GM12878 (cell line): ENCODE results near the gene SLC7A10. TPM values are rescaled to one million over a fixed set of nuclear protein-coding genes. Genes with fewer than 3 reads are reported as not detected.

Experiments used
- ATAC-seq: fragments of 200-7000 bp; cut with Tn5 transposase; 3 replicates; pipeline ENCODE4 v1.9.1; 2020; ENCODE audit warnings: mild to moderate bottlenecking, moderate library complexity
- BruUV-seq: library from RNA; stranded (reverse); fragments of 400-500 nt; replicated peaks from 2 replicates; lab custom pipeline; 2021; lab: Mats Ljungman, UMichigan
- CTCF ChIA-PET: fragments of 300-600 bp; sonication (Branson Sonifier 250); formaldehyde crosslinking; extraction: SDS; loops from one replicate; lab custom pipeline; 2021; ENCODE audit warnings: inconsistent platforms; lab: Yijun Ruan, JAX
- POLR2A ChIA-PET: fragments of 350-600 bp; formaldehyde crosslinking; extraction: SDS; loops from one replicate; lab custom pipeline; 2021; ENCODE audit warnings: inconsistent platforms; lab: Charles Lee
- RAD21 ChIA-PET: fragments of 300-600 bp; sonication (Branson Sonifier 250); formaldehyde crosslinking; loops from one replicate; lab custom pipeline; 2023; ENCODE audit warnings: antibody characterized with exemption; ENCODE audit not compliant: unreplicated experiment; lab: Charles Lee
- SMC1A ChIA-PET: fragments of 300-600 bp; sonication (Branson Sonifier 250); formaldehyde crosslinking; loops from one replicate; lab custom pipeline; 2023; ENCODE audit not compliant: unreplicated experiment, uncharacterized antibody; lab: Charles Lee
- DNase-seq: peaks from one replicate; pipeline ENCODE4 v3.0.0-alpha.2; 2011; ENCODE audit warnings: low read depth, low spot score
- FAIRE-seq: peaks from 3 replicates; lab custom pipeline; 2011; peaks lifted over from hg19 to GRCh38; lab: Jason Lieb, UNC
- H2AFZ ChIP-seq: 2 replicates; pipeline ENCODE4 v1.6.0; 2011; ENCODE audit warnings: low read depth, low read length, control low read depth; ENCODE audit not compliant: control insufficient read depth
- H3K27ac ChIP-seq: 2 replicates; pipeline ENCODE4 v1.5.1; 2011; ENCODE audit warnings: control low read depth; ENCODE audit not compliant: control insufficient read depth, insufficient read depth
- H3K27me3 ChIP-seq, 2 experiments: replicated peaks in 1 of 2; 2 replicates each; pipeline versions ENCODE4 v1.6.0 to v1.6.1; 2011; ENCODE audit warnings: low read length in 1 of 2; ENCODE audit not compliant: control insufficient read depth in 2 of 2, insufficient read depth in 2 of 2
- H3K36me3 ChIP-seq, 2 experiments: 2 replicates each; pipeline ENCODE4 v1.5.1; 2011; ENCODE audit warnings: low read length in 1 of 2; ENCODE audit not compliant: control insufficient read depth in 2 of 2, insufficient read depth in 2 of 2
- H3K4me1 ChIP-seq: 2 replicates; pipeline ENCODE4 v1.6.1; 2011; ENCODE audit warnings: mild to moderate bottlenecking, low read length, moderate library complexity, mixed read lengths; ENCODE audit not compliant: control insufficient read depth, insufficient read depth
- H3K4me2 ChIP-seq: 2 replicates; pipeline ENCODE4 v1.6.0; 2011; ENCODE audit warnings: control low read depth; ENCODE audit not compliant: control insufficient read depth, insufficient read depth
- H3K4me3 ChIP-seq: fragments of 200-600 bp; sonication (generic); 2 replicates; pipeline ENCODE4 v1.5.1; 2016
- H3K79me2 ChIP-seq: 2 replicates; pipeline ENCODE4 v1.6.0; 2011; ENCODE audit warnings: low read length; ENCODE audit not compliant: control insufficient read depth, insufficient read depth
- H3K9ac ChIP-seq: 2 replicates; pipeline ENCODE4 v1.8.0; 2011; ENCODE audit warnings: low read length, control low read depth, mixed read lengths; ENCODE audit not compliant: control insufficient read depth, insufficient read depth
- H3K9me3 ChIP-seq: replicated peaks from 3 replicates; pipeline ENCODE4 v1.5.1; 2011; ENCODE audit warnings: mild to moderate bottlenecking, low read length; ENCODE audit not compliant: control insufficient read depth, insufficient read depth
- H4K20me1 ChIP-seq: 2 replicates; pipeline ENCODE4 v1.6.0; 2011; ENCODE audit not compliant: control insufficient read depth, insufficient read depth
- BMI1 ChIP-seq: fragments of 450-650 bp; IDR thresholded peaks from 2 replicates; pipeline ENCODE4 v1.6.1; 2016; ENCODE audit warnings: mild to moderate bottlenecking, moderate library complexity, borderline replicate concordance
- E2F8 ChIP-seq: fragments of 450-650 bp; IDR thresholded peaks from 2 replicates; pipeline ENCODE4 v1.6.1; 2018; ENCODE audit warnings: mild to moderate bottlenecking, low read depth, moderate library complexity; ENCODE audit not compliant: partially characterized antibody
- JUNB ChIP-seq: IDR thresholded peaks from 2 replicates; pipeline ENCODE4 v1.6.1; 2016; ENCODE audit warnings: antibody characterized with exemption, mild to moderate bottlenecking
- MXI1 ChIP-seq: fragments of 150-350 bp; IDR thresholded peaks from 2 replicates; pipeline ENCODE4 v1.6.1; 2011; ENCODE audit warnings: low read depth, mild to moderate bottlenecking, inconsistent platforms, low read length, improper control_type of control experiment
- NR2F1 ChIP-seq: fragments of 450-650 bp; conservative IDR thresholded peaks from 2 replicates; pipeline ENCODE4 v1.6.1; 2017; ENCODE audit warnings: mild to moderate bottlenecking
- RAD51 ChIP-seq: fragments of 450-650 bp; IDR thresholded peaks from 2 replicates; pipeline ENCODE4 v1.6.1; 2016; ENCODE audit warnings: moderate library complexity, mild to moderate bottlenecking, inconsistent platforms
- SIX5 ChIP-seq: IDR thresholded peaks from 2 replicates; pipeline ENCODE4 v1.6.1; 2011; ENCODE audit warnings: mild to moderate bottlenecking, low read depth, low read length, moderate library complexity; ENCODE audit not compliant: severe bottlenecking
- SKIL ChIP-seq: fragments of 450-650 bp; IDR thresholded peaks from 2 replicates; pipeline ENCODE4 v1.6.1; 2017; ENCODE audit warnings: mild to moderate bottlenecking, low read depth, inconsistent platforms; ENCODE audit not compliant: poor library complexity, severe bottlenecking
- SREBF2 ChIP-seq: IDR thresholded peaks from 2 replicates; pipeline ENCODE4 v1.6.1; 2012; ENCODE audit warnings: mild to moderate bottlenecking, low read length
- SUPT20H ChIP-seq: IDR thresholded peaks from 2 replicates; pipeline ENCODE4 v1.6.1; 2011; ENCODE audit warnings: low read depth, mild to moderate bottlenecking, low read length, moderate library complexity, borderline replicate concordance; ENCODE audit not compliant: control insufficient read depth
- SUZ12 ChIP-seq: fragments of 200-600 bp; sonication (generic); IDR thresholded peaks from one replicate; pipeline ENCODE4 v1.6.1; 2018; ENCODE audit warnings: antibody characterized with exemption, mild to moderate bottlenecking; ENCODE audit not compliant: unreplicated experiment
- ZNF217 ChIP-seq: fragments of 450-650 bp; IDR thresholded peaks from 2 replicates; pipeline ENCODE4 v1.6.1; 2017; ENCODE audit warnings: antibody characterized with exemption, mild to moderate bottlenecking
- WGBS: methylation state at CpG from one replicate; pipeline ENCODE4 v1.1.6; 2016; ENCODE audit warnings: low lambda C conversion rate; ENCODE audit not compliant: insufficient replicate concordance, insufficient coverage; ENCODE audit errors: missing lambda C conversion rate; 5-methylcytosine and 5-hydroxymethylcytosine counted together
- in situ Hi-C: fragments of 300-500 bp; cut with MboI; formaldehyde crosslinking; loops from 9 replicates; pipeline ENCODE4 v1.14.3; 2018; ENCODE audit warnings: mixed read lengths
- intact Hi-C: fragments of 100-400 bp; cut with micrococcal nuclease; formaldehyde crosslinking; loops from one replicate; pipeline ENCODE4 v1.14.2; 2022; ENCODE audit not compliant: unreplicated experiment
- polyA plus RNA-seq, 11 experiments: library from polyadenylated mRNA; depleted of rRNA in 4 of 11; unstranded in 6 of 11; stranded (reverse) in 5 of 11; fragments of >200 nt; fragmentation: Nextera tagmentation in 4 of 11; fragmentation: Illumina TruSeq in 1 of 11; extraction: Ambion mirVana in 4 of 11; extraction: Trizol in 1 of 11; gene quantifications; 1 replicate in 1 of 11; 2 replicates in 10 of 11; pipeline versions ENCODE4 v1.2.1 to v1.2.3, GENCODE V29; 2011 to 2016; ENCODE audit warnings: inconsistent platforms in 2 of 11, missing spikeins in 2 of 11, low read depth in 1 of 11
- total RNA-seq, 4 experiments: library from RNA; depleted of rRNA in 3 of 4; stranded (reverse); fragments of >200 nt in 3 of 4; fragmentation: Illumina TruSeq in 1 of 4; extraction: Trizol in 1 of 4; gene quantifications; 2 replicates each; pipeline versions ENCODE4 v1.2.1 to v1.2.3, GENCODE V29; 2013 to 2021
- TF ChIP-seq, protein P1 (sequence below): IDR thresholded peaks from 2 replicates; pipeline ENCODE4 v1.6.1; 2011; ENCODE audit warnings: borderline replicate concordance, low read depth, mild to moderate bottlenecking, moderate library complexity, mixed read lengths, low read length; ENCODE audit not compliant: insufficient read depth; ENCODE audit errors: extremely low read length

Gene SLC7A10
- total and polyA plus RNA-seq, 10 of the 15 experiments (the other 5 are each of a cell fraction or from before 2014, with no cell fraction given), result not detected

- no peak for TF ChIP-seq SUZ12
- TF ChIP-seq SUPT20H, result no peak
- TF ChIP-seq JUNB, result no peak
- no peak for TF ChIP-seq RAD51
- no peak for TF ChIP-seq MXI1
Measured at GRCh38 chr19:33205110-33205509, 20.5 kb downstream of the SLC7A10 start (continued).

GRCh38 chr19:33204136-33204973 is 21.3 kb downstream of the SLC7A10 start:
- Histone ChIP-seq H3K9ac (no peak overlapping the region), H3K27me3 (no peaks in the 10 kb centered on the region), H2AFZ (no peak overlapping the region), H3K27ac (no peak overlapping the region), H3K9me3 (no peaks in the 10 kb centered on the region), H4K20me1 (no peaks in the 10 kb centered on the region), H3K4me2 (no peak overlapping the region), H3K36me3 (no peaks in the 10 kb centered on the region), H3K4me1 (no peaks in the 10 kb centered on the region), H3K79me2 (no peaks in the 10 kb centered on the region), H3K4me3 (no peak overlapping the region)
- ChIA-PET POLR2A (no interaction called here), RAD21 (no interaction called here), SMC1A (interaction anchor here (0.6 kb wide), 1 partner anchor 896 kb away, joined by 3 read pairs; no protein-coding TSS in a partner anchor), CTCF (no interaction called here)
- no TSS peak for BruUV-seq
- intact Hi-C loops, result no loop called here
- WGBS, result 47% methylated on average over 32 of the region's 32 CpGs
- in situ Hi-C loops, result no loop called here
- FAIRE-seq (no peak), ATAC-seq (no peak), DNase-seq (no peak)
- TF ChIP-seq SREBF2 (no peak), NR2F1 (no peak), JUNB (no peak), ZNF217 (no peak), SKIL (no peak), E2F8 (no peak), SIX5 (no peak), BMI1 (no peak)
- TF ChIP-seq, protein P1, sequence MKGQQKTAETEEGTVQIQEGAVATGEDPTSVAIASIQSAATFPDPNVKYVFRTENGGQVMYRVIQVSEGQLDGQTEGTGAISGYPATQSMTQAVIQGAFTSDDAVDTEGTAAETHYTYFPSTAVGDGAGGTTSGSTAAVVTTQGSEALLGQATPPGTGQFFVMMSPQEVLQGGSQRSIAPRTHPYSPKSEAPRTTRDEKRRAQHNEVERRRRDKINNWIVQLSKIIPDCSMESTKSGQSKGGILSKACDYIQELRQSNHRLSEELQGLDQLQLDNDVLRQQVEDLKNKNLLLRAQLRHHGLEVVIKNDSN, result no peak
